ENCODE data around the gene CCDC136.

CCDC136 gene

DNA sequence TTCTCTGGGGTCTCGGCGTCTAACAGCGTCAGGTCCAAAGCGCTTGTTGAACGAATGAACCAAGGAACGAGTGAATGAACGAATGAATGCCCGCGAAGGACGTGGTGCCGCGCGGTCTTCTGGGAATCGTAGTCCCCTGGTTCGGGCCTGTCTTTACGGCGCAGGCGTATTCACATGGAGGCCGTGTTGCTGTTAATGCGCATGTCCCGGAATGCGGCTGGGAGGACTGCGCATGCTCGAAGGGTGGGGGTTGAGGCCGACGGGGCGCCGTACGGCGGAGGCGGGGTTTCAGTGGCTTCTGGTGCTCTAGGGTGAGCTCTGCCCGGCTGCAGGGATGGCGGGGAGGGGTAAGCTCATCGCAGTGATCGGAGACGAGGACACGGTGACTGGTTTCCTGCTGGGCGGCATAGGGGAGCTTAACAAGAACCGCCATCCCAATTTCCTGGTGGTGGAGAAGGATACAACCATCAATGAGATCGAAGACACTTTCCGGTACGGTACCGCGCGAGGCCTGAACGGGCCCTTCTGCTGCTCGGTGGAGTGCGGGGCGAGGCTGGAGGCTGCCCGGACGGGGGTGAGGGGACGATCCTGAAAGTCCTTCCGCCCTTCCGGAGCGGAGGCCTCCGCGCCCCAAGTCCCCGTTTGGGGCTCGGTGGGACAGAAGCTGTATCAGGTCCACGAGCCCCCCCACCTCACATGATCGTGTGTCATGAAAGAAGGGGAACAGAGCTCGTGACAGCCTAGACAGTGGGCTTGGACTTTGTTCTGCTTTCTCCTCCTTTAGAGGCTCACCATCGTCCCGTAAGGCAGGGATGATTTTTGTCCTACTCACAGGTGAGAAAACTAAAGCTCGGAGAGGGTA lies 71.0 kb downstream of the CCDC136 start, which contains the start of gene ATP6V1F:
Gene ATP6V1F (plus strand): TSS at position 286 of the 862 bp plus-strand sequence. CDS start 49 bp downstream, at position 335.
- peak; percentile 100 for DNase-seq (ENCODE audit: low spot score)

GRCh38 chr7:128863433-128863989 lies 71.7 kb downstream of the CCDC136 start:
- peak; percentile 78 for DNase-seq (ENCODE audit: low spot score)

GRCh38 chr7:128865303-128865702 lies 73.5 kb downstream of the CCDC136 start:
- DNase-seq (ENCODE audit: low spot score), result no peak

DNA sequence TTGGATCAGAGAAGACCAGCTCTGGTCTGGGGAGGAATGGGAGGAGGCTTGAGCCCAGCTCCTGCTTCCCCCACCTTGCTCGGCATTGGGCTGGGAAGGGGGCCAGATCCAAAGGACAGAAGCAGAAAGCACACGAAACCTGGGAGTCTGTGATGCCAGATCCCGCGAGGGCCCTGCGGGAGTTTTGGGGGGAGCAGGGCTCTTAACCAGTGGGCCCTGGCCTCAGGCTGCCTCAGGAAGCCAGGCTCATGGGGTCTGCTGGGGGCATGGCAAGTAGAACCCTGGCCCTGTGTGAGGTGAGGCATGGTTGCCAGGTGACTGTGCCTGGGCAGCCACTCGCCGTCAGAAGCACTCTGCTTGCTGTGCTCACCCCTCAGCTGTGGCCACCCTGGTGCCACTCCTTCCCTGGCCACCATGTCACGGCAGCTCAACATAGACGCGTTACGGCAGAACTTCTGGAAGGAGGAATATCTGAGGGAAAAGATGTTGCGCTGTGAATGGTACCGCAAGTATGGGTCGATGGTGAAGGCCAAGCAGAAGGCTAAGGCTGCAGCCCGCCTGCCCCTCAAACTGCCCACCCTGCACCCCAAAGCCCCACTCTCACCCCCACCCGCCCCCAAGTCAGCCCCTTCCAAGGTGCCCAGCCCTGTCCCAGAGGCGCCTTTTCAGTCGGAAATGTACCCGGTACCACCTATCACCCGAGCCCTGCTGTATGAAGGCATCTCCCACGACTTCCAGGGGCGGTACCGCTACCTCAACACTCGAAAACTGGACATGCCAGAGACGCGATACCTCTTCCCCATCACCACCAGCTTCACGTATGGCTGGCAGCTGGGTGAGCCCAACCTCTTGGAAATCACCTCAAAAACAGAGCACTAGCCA lies 74.5 kb downstream of the CCDC136 start:
- no peak for DNase-seq (ENCODE audit: low spot score)

DNA sequence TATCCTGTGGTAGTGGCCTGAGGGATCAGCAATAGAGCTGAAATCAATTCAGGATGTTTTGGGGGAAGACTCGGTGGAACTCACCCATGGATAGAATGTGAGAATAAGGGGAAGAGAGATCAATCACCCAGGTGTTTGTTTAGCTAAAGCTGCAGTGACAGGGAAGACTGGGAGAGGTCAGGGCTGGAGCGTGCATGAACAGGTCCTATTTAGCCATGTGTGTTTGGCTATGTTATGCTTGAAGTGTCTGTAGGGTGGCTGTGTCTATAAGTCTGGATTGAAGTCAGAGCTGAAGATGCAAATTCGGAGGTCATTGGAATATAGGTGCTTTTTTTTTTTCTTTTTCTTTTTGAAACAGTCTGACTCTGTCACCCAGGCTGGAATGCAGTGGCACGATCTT lies 75.5 kb downstream of the CCDC136 start:
- DNase-seq (ENCODE audit: low spot score), result no peak

GRCh38 chr7:128867842-128868623 lies 76.3 kb downstream of the CCDC136 start:
- DNase-seq (ENCODE audit: low spot score), result no peak

- DNase-seq (ENCODE audit: low spot score), result no peak
Observed at GRCh38 chr7:128868624-128869137, 76.9 kb downstream of the CCDC136 start.

- peak; percentile 78 for DNase-seq (ENCODE audit: low spot score)
Observed at GRCh38 chr7:128869138-128869943, 77.6 kb downstream of the CCDC136 start.

GRCh38 chr7:128869944-128870285 lies 78.1 kb downstream of the CCDC136 start:
- no peak for DNase-seq (ENCODE audit: low spot score)

DNA sequence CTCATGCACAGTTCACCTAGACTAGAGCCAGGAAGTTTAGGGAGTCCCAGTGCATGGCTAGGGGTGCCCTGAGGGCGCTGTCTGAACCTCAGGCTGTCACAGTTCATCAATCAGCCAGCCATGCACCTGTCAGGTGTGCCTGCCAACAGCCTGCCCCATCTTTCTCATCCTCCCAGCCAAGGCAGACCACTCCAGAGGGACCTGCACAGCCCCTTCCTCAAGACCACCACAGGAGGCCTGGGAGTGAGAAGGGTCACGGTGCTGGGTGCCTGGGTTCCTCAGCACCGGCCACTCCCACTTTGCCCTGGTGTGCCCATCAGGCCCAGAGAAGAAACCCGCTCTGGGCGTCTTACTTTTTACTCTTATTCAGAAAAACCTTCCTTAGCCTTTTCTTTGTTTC lies 79.3 kb downstream of the CCDC136 start:
- DNase-seq (ENCODE audit: low spot score), result no peak
